Neuronal stem cell (in vitro differentiated cells): Measurements from ENCODE around the gene NOC2L.

Experiments used
- DNase-seq: peaks from one replicate; pipeline ENCODE4 v3.0.0-alpha.2; 2013; ENCODE audit warnings: low spot score
- H2AFZ ChIP-seq: one replicate; pipeline ENCODE4 v1.6.1; 2013; ENCODE audit warnings: mild to moderate bottlenecking, low read length, inconsistent platforms
- H2AK5ac ChIP-seq: 2 replicates; pipeline ENCODE4 v1.6.1; 2013; ENCODE audit warnings: low read depth, mild to moderate bottlenecking, inconsistent platforms, low read length, moderate library complexity, mixed read lengths
- H2BK120ac ChIP-seq: 2 replicates; pipeline ENCODE4 v1.6.1; 2013; ENCODE audit warnings: low read depth, mild to moderate bottlenecking, inconsistent platforms, low read length, moderate library complexity, mixed read lengths
- H2BK12ac ChIP-seq: one replicate; pipeline ENCODE4 v1.6.1; 2013; ENCODE audit warnings: low read length, inconsistent platforms
- H2BK15ac ChIP-seq: 2 replicates; pipeline ENCODE4 v1.6.1; 2013; ENCODE audit warnings: mild to moderate bottlenecking, low read length, inconsistent platforms, mixed read lengths
- H2BK5ac ChIP-seq: one replicate; pipeline ENCODE4 v1.6.1; 2013; ENCODE audit warnings: inconsistent platforms, mild to moderate bottlenecking, low read length, moderate library complexity
- H3K14ac ChIP-seq: one replicate; pipeline ENCODE4 v1.6.1; 2013; ENCODE audit warnings: low read length, inconsistent platforms
- H3K18ac ChIP-seq: 2 replicates; pipeline ENCODE4 v1.6.1; 2013; ENCODE audit warnings: low read length, inconsistent platforms
- H3K23ac ChIP-seq: 2 replicates; pipeline ENCODE4 v1.6.1; 2013; ENCODE audit warnings: low read depth, mild to moderate bottlenecking, mixed read lengths, low read length, inconsistent platforms; ENCODE audit not compliant: poor library complexity
- H3K27ac ChIP-seq: replicated peaks from 3 replicates; pipeline ENCODE4 v1.5.1; 2013; ENCODE audit warnings: low read length, inconsistent platforms
- H3K27me3 ChIP-seq, 3 experiments: 2 replicates each; pipeline ENCODE4 v1.6.1; 2013; ENCODE audit warnings: low read length in 3 of 3, mild to moderate bottlenecking in 2 of 3, inconsistent platforms in 1 of 3, low read depth in 1 of 3, mixed read lengths in 1 of 3, moderate library complexity in 1 of 3; ENCODE audit not compliant: control insufficient read depth in 3 of 3, insufficient read depth in 3 of 3
- H3K36me3 ChIP-seq, 2 donors: replicated peaks in 1 of 2; 2 replicates each; pipeline ENCODE4 v1.6.1; 2013; ENCODE audit warnings: low read length in 2 of 2; ENCODE audit not compliant: control insufficient read depth in 2 of 2, insufficient read depth in 2 of 2
- H3K4ac ChIP-seq: 2 replicates; pipeline ENCODE4 v1.6.1; 2013; ENCODE audit warnings: inconsistent platforms, mild to moderate bottlenecking, low read length, moderate library complexity
- H3K4me1 ChIP-seq, 2 donors: 1 replicate in 1 of 2; 2 replicates in 1 of 2; pipeline ENCODE4 v1.6.1; 2013; ENCODE audit warnings: low read length in 2 of 2, low read depth in 1 of 2; ENCODE audit not compliant: control insufficient read depth in 2 of 2, insufficient read depth in 1 of 2
- H3K4me2 ChIP-seq: one replicate; pipeline ENCODE4 v1.6.1; 2013; ENCODE audit warnings: mild to moderate bottlenecking, low read length, inconsistent platforms; ENCODE audit not compliant: insufficient read depth, poor library complexity, severe bottlenecking
- H3K4me3 ChIP-seq, 2 donors: 2 replicates each; pipeline ENCODE4 v1.5.1; 2013; ENCODE audit warnings: low read length in 2 of 2, mild to moderate bottlenecking in 2 of 2, inconsistent platforms in 1 of 2, moderate library complexity in 1 of 2
- H3K79me1 ChIP-seq: one replicate; pipeline ENCODE4 v1.6.1; 2013; ENCODE audit warnings: low read depth, mild to moderate bottlenecking, inconsistent platforms, low read length, moderate library complexity
- H3K9ac ChIP-seq: one replicate; pipeline ENCODE4 v1.6.1; 2013; ENCODE audit warnings: mild to moderate bottlenecking, low read depth, low read length, inconsistent platforms; ENCODE audit not compliant: poor library complexity
- H3K9me3 ChIP-seq, 2 donors: replicated peaks in 1 of 2; 2 replicates each; pipeline versions ENCODE3 to v1.6.1; 2013; ENCODE audit warnings: low read length in 2 of 2, mild to moderate bottlenecking in 2 of 2, inconsistent platforms in 1 of 2, low read depth in 1 of 2, mixed read lengths in 1 of 2, moderate library complexity in 1 of 2; ENCODE audit not compliant: control insufficient read depth in 2 of 2, insufficient read depth in 1 of 2
- H4K8ac ChIP-seq: one replicate; pipeline ENCODE4 v1.6.1; 2013; ENCODE audit warnings: low read depth, mild to moderate bottlenecking, inconsistent platforms, low read length, moderate library complexity
- H4K91ac ChIP-seq: one replicate; pipeline ENCODE4 v1.6.1; 2013; ENCODE audit warnings: low read length, low read depth, mild to moderate bottlenecking, inconsistent platforms; ENCODE audit not compliant: poor library complexity
- WGBS, 2 donors: extraction: QIAGEN DNeasy Blood & Tissue Kit; methylation state at CpG; one replicate each; pipeline ENCODE4 v1.1.7; 2013; ENCODE audit warnings: missing lambda C conversion rate in 2 of 2, mixed read lengths in 1 of 2; ENCODE audit not compliant: insufficient read length in 2 of 2, insufficient replicate concordance in 1 of 2; ENCODE audit errors: extremely low coverage in 2 of 2; 5-methylcytosine and 5-hydroxymethylcytosine counted together

NOC2L gene

GRCh38 chr1:921011-921837, 37.8 kb downstream of the NOC2L start:
- Histone ChIP-seq H2BK12ac (peak overlapping the region; percentile 67), H3K23ac (peak overlapping the region; percentile 94), H3K9ac (peak overlapping the region; percentile 88), H3K9me3 (peaks cover 0 to 4% of the 10 kb centered on the region in 2 donors), H3K27ac (peak overlapping the region; percentile 20), H2BK120ac (no peak overlapping the region), H3K4me1 (peaks cover 22 to 40% of the 10 kb centered on the region in 2 donors), H3K36me3 (peaks cover 0 to 2% of the 10 kb centered on the region in 2 donors), H3K18ac (peak overlapping the region; percentile 95), H3K27me3 (peaks cover 34 to 93% (median 80%) of the 10 kb centered on the region in 3 experiments), H2BK15ac (peak overlapping the region; percentile 100), H3K79me1 (peaks cover 2% of the 10 kb centered on the region), H4K91ac (no peak overlapping the region), H3K14ac (peak overlapping the region; percentile 72), H2AFZ (peak overlapping the region; percentile 40), H3K4me2 (peak overlapping the region; percentile 66), H2BK5ac (peak overlapping the region; percentile 77), H4K8ac (no peak overlapping the region), H3K4ac (peak overlapping the region; percentile 97), H3K4me3 (peak overlapping the region in 1 of 2 donors; percentile 39), H2AK5ac (peak overlapping the region; percentile 99)
- WGBS, 2 donors = no CpG with 5 or more reads among the region's 38 CpGs
- peak; percentile 76 for DNase-seq

DNA sequence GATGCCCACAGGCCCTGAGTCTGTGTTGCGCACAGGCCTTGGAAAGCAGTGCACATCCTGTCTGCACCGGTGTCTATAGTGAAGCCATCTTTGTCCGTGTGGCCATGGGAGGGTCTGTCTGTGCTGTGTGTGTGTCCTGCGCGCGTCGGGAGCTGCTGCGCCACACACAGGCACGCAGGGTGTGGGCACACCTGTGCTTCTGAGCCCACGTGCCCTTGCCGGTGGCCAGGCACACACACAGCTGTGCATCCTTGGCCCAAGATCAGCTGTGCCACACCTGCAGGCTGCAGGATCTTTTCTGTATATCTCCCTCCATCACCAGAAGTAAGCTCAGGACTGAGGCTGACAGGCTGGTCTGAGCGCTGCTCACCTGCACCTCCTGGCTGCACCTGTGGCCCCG, 38.5 kb downstream of the NOC2L start:
- no peak for DNase-seq
- Histone ChIP-seq H2BK5ac (peak overlapping the region; percentile 77), H2BK120ac (no peak overlapping the region), H4K8ac (peak overlapping the region; percentile 7), H2BK15ac (peak overlapping the region; percentile 90), H2AFZ (no peak overlapping the region), H3K23ac (peak overlapping the region; percentile 94), H3K14ac (peak overlapping the region; percentile 49), H3K4ac (peak overlapping the region; percentile 86), H3K4me1 (peaks cover 20 to 38% of the 10 kb centered on the region in 2 donors), H3K9me3 (peaks cover 0 to 4% of the 10 kb centered on the region in 2 donors), H3K18ac (peak overlapping the region; percentile 66), H2AK5ac (peak overlapping the region; percentile 99), H3K36me3 (peaks cover 0 to 2% of the 10 kb centered on the region in 2 donors), H4K91ac (peak overlapping the region; percentile 72), H3K27ac (no peak overlapping the region), H3K4me2 (peak overlapping the region; percentile 66), H3K9ac (peak overlapping the region; percentile 85), H3K79me1 (peaks cover 2% of the 10 kb centered on the region), H3K4me3 (peak overlapping the region in 1 of 2 donors; percentile 23), H2BK12ac (peak overlapping the region; percentile 99), H3K27me3 (peaks cover 27 to 93% (median 77%) of the 10 kb centered on the region in 3 experiments)
- no CpG with 5 or more reads among the region's 13 CpGs for WGBS, 2 donors

GRCh38 chr1:920010-920409, 39.0 kb downstream of the NOC2L start:
- Histone ChIP-seq H2BK12ac (peak overlapping the region; percentile 99), H3K9ac (peak overlapping the region; percentile 85), H4K8ac (peak overlapping the region; percentile 7), H3K36me3 (peaks cover 0 to 2% of the 10 kb centered on the region in 2 donors), H3K79me1 (peaks cover 2% of the 10 kb centered on the region), H3K27me3 (peaks cover 24 to 93% (median 77%) of the 10 kb centered on the region in 3 experiments), H3K4me1 (peaks cover 20 to 36% of the 10 kb centered on the region in 2 donors), H3K14ac (peak overlapping the region; percentile 49), H3K4ac (no peak overlapping the region), H3K23ac (peak overlapping the region; percentile 94), H3K18ac (peak overlapping the region; percentile 66), H3K27ac (no peak overlapping the region), H2BK120ac (no peak overlapping the region), H2BK15ac (peak overlapping the region; percentile 99), H2AFZ (no peak overlapping the region), H3K9me3 (peaks cover 0 to 4% of the 10 kb centered on the region in 2 donors), H2BK5ac (peak overlapping the region; percentile 77), H3K4me3 (no peak overlapping the region), H3K4me2 (no peak overlapping the region), H2AK5ac (peak overlapping the region; percentile 99), H4K91ac (no peak overlapping the region)
- DNase-seq = no peak
- no CpG with 5 or more reads among the region's 23 CpGs for WGBS, 2 donors

GRCh38 chr1:919271-919872, 39.7 kb downstream of the NOC2L start:
- no peak overlapping the region for H4K8ac ChIP-seq
- H3K4me3 ChIP-seq = peak overlapping the region in 1 of 2 donors; percentile 21
- WGBS, 2 donors = no CpG with 5 or more reads among the region's 29 CpGs
- H2BK12ac ChIP-seq = peak overlapping the region; percentile 97
- no peak for DNase-seq
- H3K9me3 ChIP-seq = peaks cover 0 to 4% of the 10 kb centered on the region in 2 donors
- H2AK5ac ChIP-seq = peak overlapping the region; percentile 99
- no peak overlapping the region for H2AFZ ChIP-seq
- H3K27ac ChIP-seq = no peak overlapping the region
- peak overlapping the region; percentile 85 for H3K18ac ChIP-seq
- peaks cover 18 to 92% (median 73%) of the 10 kb centered on the region in 3 experiments for H3K27me3 ChIP-seq
- H2BK5ac ChIP-seq = peak overlapping the region; percentile 24
- peaks cover 0 to 2% of the 10 kb centered on the region in 2 donors for H3K36me3 ChIP-seq
- H3K14ac ChIP-seq = no peak overlapping the region
- H3K4me2 ChIP-seq = no peak overlapping the region
- H2BK120ac ChIP-seq = peak overlapping the region; percentile 47
- peaks cover 20 to 30% of the 10 kb centered on the region in 2 donors for H3K4me1 ChIP-seq
- peak overlapping the region; percentile 98 for H3K23ac ChIP-seq
- H2BK15ac ChIP-seq = peak overlapping the region; percentile 99
- peak overlapping the region; percentile 85 for H4K91ac ChIP-seq
- H3K4ac ChIP-seq = peak overlapping the region; percentile 76
- H3K79me1 ChIP-seq = peaks cover 2% of the 10 kb centered on the region
- peak overlapping the region; percentile 60 for H3K9ac ChIP-seq
